Transverse colon (tissue), 4 donors: Measurements from ENCODE around the gene ZFHX3. TPM values are rescaled to one million over a fixed set of nuclear protein-coding genes. Genes with fewer than 3 reads are reported as not detected.
A peak's percentile ranks its signal among the peaks of the same experiment; 100 is the strongest.

Experiments
- DNase-seq: peaks from one replicate; pipeline ENCODE4 v3.0.0-alpha.2; 2019
- H3K27ac ChIP-seq, 4 donors: fragments of 200-600 bp; sonication (generic); 2 replicates each; pipeline ENCODE4 v1.5.1; 2016 to 2018; ENCODE audit warnings: inconsistent platforms in 4 of 4
- H3K27me3 ChIP-seq: fragments of 200-600 bp; sonication (generic); 2 replicates; pipeline ENCODE4 v1.5.1; 2017; ENCODE audit warnings: inconsistent platforms
- H3K36me3 ChIP-seq, 4 donors: fragments of 200-600 bp; sonication (generic); 2 replicates each; pipeline ENCODE4 v1.5.1; 2017 to 2019; ENCODE audit warnings: inconsistent platforms in 4 of 4
- H3K4me1 ChIP-seq, 4 donors: fragments of 200-600 bp; sonication (generic); 2 replicates each; pipeline ENCODE4 v1.5.1; 2017 to 2020; ENCODE audit warnings: inconsistent platforms in 4 of 4
- H3K4me3 ChIP-seq, 4 donors: fragments of 200-600 bp; sonication (generic); 1 replicate in 1 of 4; 2 replicates in 3 of 4; pipeline versions ENCODE4 v1.5.1 to v1.6.1; 2017 to 2019; ENCODE audit warnings: inconsistent platforms in 4 of 4
- H3K9me3 ChIP-seq, 2 donors: fragments of 200-600 bp; sonication (generic); 2 replicates each; pipeline ENCODE4 v1.5.1; 2017 to 2019; ENCODE audit warnings: inconsistent platforms in 2 of 2
- CTCF ChIP-seq, 5 experiments: fragments of 200-600 bp in 3 of 5; fragments of 450-650 bp in 2 of 5; sonication (generic) in 3 of 5; IDR thresholded peaks; 1 replicate in 2 of 5; 2 replicates in 3 of 5; pipeline ENCODE4 v1.5.1; 2016 to 2017; ENCODE audit warnings: antibody characterized with exemption in 5 of 5, inconsistent platforms in 3 of 5, mild to moderate bottlenecking in 2 of 5, moderate library complexity in 1 of 5
- EP300 ChIP-seq: sonication (generic); formaldehyde crosslinking; IDR thresholded peaks from one replicate; pipeline ENCODE4 v1.6.1; 2017; ENCODE audit warnings: antibody characterized with exemption, low read depth
- POLR2A ChIP-seq: fragments of 450-650 bp; IDR thresholded peaks from one replicate; pipeline ENCODE4 v1.6.1; 2016; ENCODE audit warnings: antibody characterized with exemption, mild to moderate bottlenecking, moderate library complexity
- POLR2AphosphoS5 ChIP-seq, 3 donors: sonication (generic); formaldehyde crosslinking; IDR thresholded peaks; one replicate each; pipeline ENCODE4 v1.6.1; 2016; ENCODE audit warnings: antibody characterized with exemption in 3 of 3
- WGBS, 2 donors: methylation state at CpG; one replicate each; pipeline ENCODE4 v1.1.5; 2018; ENCODE audit warnings: low coverage in 1 of 2; 5-methylcytosine and 5-hydroxymethylcytosine counted together
- in situ Hi-C, 4 donors: fragments of 200-750 bp; cut with MboI; loops; one replicate each; pipeline versions ENCODE4 v1.15.0 to v1.15.1; 2017; ENCODE audit warnings: low sequenced_read_pairs in 3 of 4, low pct_ligation_motif_present in 1 of 4, low pct_unique_long_range_greater_than_20kb in 1 of 4
- intact Hi-C: fragments of 100-400 bp; cut with DNase I; formaldehyde crosslinking; loops from one replicate; pipeline ENCODE4 v1.15.1; 2023; ENCODE audit warnings: low total_unique reads
- total RNA-seq, 4 donors: library from RNA; depleted of rRNA; stranded (reverse); fragments of >200 nt; gene quantifications; one replicate each; pipeline ENCODE4 v1.1.0, GENCODE V29; 2016

The ZFHX3 gene
- total RNA-seq, 4 donors from 2014 or later: 12.3 to 23.7 (median 15.3) TPM

- no peak for TF ChIP-seq EP300
- TF ChIP-seq CTCF (IDR thresholded peaks at IDR 0.05): no peak
- no peak for TF ChIP-seq POLR2AphosphoS5 (IDR thresholded peaks at IDR 0.05)
- TF ChIP-seq POLR2A: no peak
- intact Hi-C loops (no loop called here), in situ Hi-C loops (loop anchor here in 1 of 4 donors (25.0 kb wide), 1 partner anchor 201 kb away; no protein-coding TSS in a partner anchor)
- no peaks in the 10 kb centered on the region for H3K36me3 ChIP-seq
- WGBS, 2 donors: 42 to 76% methylated on average over 3 to 14 of the region's 14 CpGs
- no peak overlapping the region for H3K4me3 ChIP-seq
- no peak for DNase-seq
- peaks cover 12 to 48% (median 26%) of the 10 kb centered on the region in 4 donors for H3K4me1 ChIP-seq
- peak overlapping the region; percentile 23 to 69 (median 46) for H3K27ac ChIP-seq
- H3K27me3 ChIP-seq: no peaks in the 10 kb centered on the region
- H3K9me3 ChIP-seq: no peaks in the 10 kb centered on the region
Measured at GRCh38 chr16:73037845-73038570, 9.9 kb downstream of the ZFHX3 start.

- no peaks in the 10 kb centered on the region for H3K9me3 ChIP-seq
- in situ Hi-C loops: loop anchor here in 1 of 4 donors (25.0 kb wide), 1 partner anchor 200 kb away; no protein-coding TSS in a partner anchor
- no peaks in the 10 kb centered on the region for H3K36me3 ChIP-seq
- H3K4me3 ChIP-seq: no peak overlapping the region
- WGBS, 2 donors: 43 to 53% methylated on average over 2 to 5 of the region's 5 CpGs
- no peak for TF ChIP-seq CTCF (IDR thresholded peaks at IDR 0.05)
- no peak for TF ChIP-seq POLR2AphosphoS5 (IDR thresholded peaks at IDR 0.05)
- no peak for TF ChIP-seq POLR2A
- TF ChIP-seq EP300: no peak
- H3K4me1 ChIP-seq: peaks cover 12 to 48% (median 30%) of the 10 kb centered on the region in 4 donors
- H3K27me3 ChIP-seq: no peaks in the 10 kb centered on the region
- H3K27ac ChIP-seq: peak overlapping the region; percentile 23 to 69 (median 46)
- DNase-seq: no peak
- intact Hi-C loops: no loop called here
Measured at GRCh38 chr16:73037331-73037745, 10.6 kb downstream of the ZFHX3 start.

- Histone ChIP-seq H3K4me3 (no peak overlapping the region), H3K27me3 (no peaks in the 10 kb centered on the region), H3K9me3 (no peaks in the 10 kb centered on the region), H3K36me3 (no peaks in the 10 kb centered on the region), H3K4me1 (peaks cover 17 to 55% (median 30%) of the 10 kb centered on the region in 4 donors), H3K27ac (peak overlapping the region; percentile 23 to 69 (median 39))
- TF ChIP-seq POLR2A (no peak), POLR2AphosphoS5 (IDR thresholded peaks at IDR 0.05) (no peak), EP300 (no peak), CTCF (IDR thresholded peaks at IDR 0.05) (no peak)
- 46 to 50% methylated on average over 17 to 19 of the region's 19 CpGs for WGBS, 2 donors
- intact Hi-C loops: no loop called here
- no peak for DNase-seq
- in situ Hi-C loops: loop anchor here in 1 of 4 donors (25.0 kb wide), 1 partner anchor 199 kb away; no protein-coding TSS in a partner anchor
Measured at GRCh38 chr16:73036074-73036826, 11.7 kb downstream of the ZFHX3 start.

- Histone ChIP-seq H3K27me3 (no peaks in the 10 kb centered on the region), H3K36me3 (no peaks in the 10 kb centered on the region), H3K27ac (no peak overlapping the region), H3K4me1 (peaks cover 20 to 61% (median 27%) of the 10 kb centered on the region in 4 donors), H3K9me3 (no peaks in the 10 kb centered on the region), H3K4me3 (no peak overlapping the region)
- 56 to 83% methylated on average over 1 to 4 of the region's 4 CpGs for WGBS, 2 donors
- intact Hi-C loops: no loop called here
- TF ChIP-seq POLR2A (no peak), POLR2AphosphoS5 (IDR thresholded peaks at IDR 0.05) (no peak), CTCF (IDR thresholded peaks at IDR 0.05) (no peak), EP300 (no peak)
- no peak for DNase-seq
- in situ Hi-C loops: loop anchor here in 1 of 4 donors (25.0 kb wide), 1 partner anchor 197 kb away; no protein-coding TSS in a partner anchor
Measured at GRCh38 chr16:73034374-73034773, 13.6 kb downstream of the ZFHX3 start.
